NCI-H526 (cell line): Measurements from ENCODE around the gene GSTM5.
"Not testable (repeated sequence)": the region's sequence is repeated elsewhere in the genome, so short reads cannot be mapped to it uniquely, and the experiment has no call there.

ENCODE experiments used
- DNase-seq, 2 experiments: peaks; one replicate each; lab custom pipeline; 2025; lab: John Stamatoyannopoulos, UW

GSTM5 gene

GRCh38 chr1:109697066-109697465 is 15.0 kb upstream of the GSTM5 start:
- no peak for DNase-seq

GRCh38 chr1:109697861-109698260 is 14.2 kb upstream of the GSTM5 start:
- DNase-seq: not testable (repeated sequence)

- not testable (repeated sequence) for DNase-seq
Measured at GRCh38 chr1:109702940-109703339, 9.1 kb upstream of the GSTM5 start.

- peak in 1 of 2 experiments; percentile 19 for DNase-seq
Measured at GRCh38 chr1:109704173-109704572, 7.9 kb upstream of the GSTM5 start.

GRCh38 chr1:109705411-109705810 is 6.6 kb upstream of the GSTM5 start:
- no peak for DNase-seq

GRCh38 chr1:109708949-109709348 is 3.1 kb upstream of the GSTM5 start:
- DNase-seq: not testable (repeated sequence)

GRCh38 chr1:109709822-109710221 is 2.2 kb upstream of the GSTM5 start:
- not testable (repeated sequence) for DNase-seq

- no peak for DNase-seq
Measured at GRCh38 chr1:109712321-109712864, 342 bp downstream of the GSTM5 start.

- DNase-seq: no peak
Measured at GRCh38 chr1:109713636-109714035, 1.6 kb downstream of the GSTM5 start.

GRCh38 chr1:109714661-109715372 is 2.8 kb downstream of the GSTM5 start:
- no peak for DNase-seq

- DNase-seq: no peak
Measured at GRCh38 chr1:109716121-109716520, 4.1 kb downstream of the GSTM5 start.

GRCh38 chr1:109716570-109717090 is 4.6 kb downstream of the GSTM5 start:
- DNase-seq: no peak

- DNase-seq: no peak
Measured at GRCh38 chr1:109717729-109718128, 5.7 kb downstream of the GSTM5 start.

- DNase-seq: peak in 1 of 2 experiments; percentile 45
Measured at GRCh38 chr1:109718495-109718894, 6.4 kb downstream of the GSTM5 start.

- DNase-seq: no peak
Measured at GRCh38 chr1:109719337-109719837, 7.3 kb downstream of the GSTM5 start.

- DNase-seq: no peak
Measured at GRCh38 chr1:109721042-109721441, 9.0 kb downstream of the GSTM5 start.

- DNase-seq: no peak
Measured at GRCh38 chr1:109721971-109722370, 9.9 kb downstream of the GSTM5 start.

GRCh38 chr1:109722908-109723691 is 11.0 kb downstream of the GSTM5 start:
- peak; percentile 48 to 74 for DNase-seq

GRCh38 chr1:109724933-109725332 is 12.9 kb downstream of the GSTM5 start:
- DNase-seq: no peak

- no peak for DNase-seq
Measured at GRCh38 chr1:109725510-109725909, 13.5 kb downstream of the GSTM5 start.

GRCh38 chr1:109726007-109726406 is 14.0 kb downstream of the GSTM5 start:
- DNase-seq: no peak

GRCh38 chr1:109726728-109727373 is 14.8 kb downstream of the GSTM5 start:
- no peak for DNase-seq
